Mucosa of stomach (tissue), 1 donor: ENCODE data around the gene MRPS34.

Experiments
- H3K27me3 ChIP-seq: one replicate; pipeline ENCODE4 v1.7.0; 2013; ENCODE audit warnings: mild to moderate bottlenecking, low read length; ENCODE audit not compliant: control insufficient read depth, insufficient read depth
- H3K36me3 ChIP-seq: one replicate; pipeline ENCODE4 v1.7.0; 2013; ENCODE audit warnings: low read length; ENCODE audit not compliant: control insufficient read depth, insufficient read depth
- H3K4me1 ChIP-seq: one replicate; pipeline ENCODE4 v1.7.0; 2013; ENCODE audit warnings: mild to moderate bottlenecking, low read length; ENCODE audit not compliant: control insufficient read depth, insufficient read depth
- H3K4me3 ChIP-seq: one replicate; pipeline ENCODE4 v1.7.0; 2013; ENCODE audit warnings: low read length
- H3K9ac ChIP-seq: one replicate; pipeline ENCODE4 v1.7.0; 2013; ENCODE audit warnings: mild to moderate bottlenecking, low read length, moderate library complexity
- H3K9me3 ChIP-seq: one replicate; pipeline ENCODE4 v1.7.0; 2013; ENCODE audit warnings: mild to moderate bottlenecking, low read length, moderate library complexity; ENCODE audit not compliant: control insufficient read depth
- donor health status: Pancreatic carcinoma.

The MRPS34 gene

GRCh38 chr16:1786242-1787055 lies 13.5 kb upstream of the MRPS34 start:
- Histone ChIP-seq H3K9ac (no peak overlapping the region), H3K4me3 (no peak overlapping the region), H3K9me3 (no peaks in the 10 kb centered on the region), H3K36me3 (no peaks in the 10 kb centered on the region), H3K4me1 (peaks cover 4% of the 10 kb centered on the region), H3K27me3 (no peaks in the 10 kb centered on the region)

GRCh38 chr16:1785846-1786170 lies 12.9 kb upstream of the MRPS34 start:
- H3K4me3 ChIP-seq: no peak overlapping the region
- no peaks in the 10 kb centered on the region for H3K27me3 ChIP-seq
- no peak overlapping the region for H3K9ac ChIP-seq
- H3K4me1 ChIP-seq: peaks cover 9% of the 10 kb centered on the region
- no peaks in the 10 kb centered on the region for H3K36me3 ChIP-seq
- no peaks in the 10 kb centered on the region for H3K9me3 ChIP-seq

GRCh38 chr16:1784977-1785845 lies 12.3 kb upstream of the MRPS34 start:
- Histone ChIP-seq H3K9ac (no peak overlapping the region), H3K36me3 (no peaks in the 10 kb centered on the region)

GRCh38 chr16:1782408-1783264 lies 9.7 kb upstream of the MRPS34 start, which contains the start of the genes NUBP2 and SPSB3:
Gene NUBP2, plus strand, starts transcription at chr16:1782960. Its CDS starts 61 bp downstream, at chr16:1783021.
Gene SPSB3, minus strand, starts transcription at chr16:1782571. Its CDS starts 1,088 bp downstream, at chr16:1781483.
- H3K9ac ChIP-seq: peak within 1 kb of the TSS; percentile 73
- peak within 1 kb of the TSS; percentile 51 for H3K4me3 ChIP-seq
- no peaks in the 10 kb centered on the region for H3K9me3 ChIP-seq
- no peaks in the 10 kb centered on the region for H3K27me3 ChIP-seq
- H3K36me3 ChIP-seq: no peaks in the 10 kb centered on the region
- H3K4me1 ChIP-seq: peaks cover 9% of the 10 kb centered on the region

More at GRCh38 chr16:1784977-1785845, 12.3 kb upstream of the MRPS34 start:
- H3K27me3 ChIP-seq: no peaks in the 10 kb centered on the region
- no peak overlapping the region for H3K4me3 ChIP-seq
- H3K9me3 ChIP-seq: no peaks in the 10 kb centered on the region
- H3K4me1 ChIP-seq: peaks cover 9% of the 10 kb centered on the region

GRCh38 chr16:1781758-1782407 lies 8.9 kb upstream of the MRPS34 start:
- no peaks in the 10 kb centered on the region for H3K27me3 ChIP-seq
- peak overlapping the region; percentile 62 for H3K9ac ChIP-seq
- H3K4me3 ChIP-seq: peak overlapping the region; percentile 41
- H3K9me3 ChIP-seq: no peaks in the 10 kb centered on the region
- peaks cover 9% of the 10 kb centered on the region for H3K4me1 ChIP-seq
- no peaks in the 10 kb centered on the region for H3K36me3 ChIP-seq

- Histone ChIP-seq H3K36me3 (no peaks in the 10 kb centered on the region), H3K4me3 (peak overlapping the region; percentile 41), H3K4me1 (peaks cover 9% of the 10 kb centered on the region), H3K9me3 (no peaks in the 10 kb centered on the region), H3K27me3 (no peaks in the 10 kb centered on the region), H3K9ac (peak overlapping the region; percentile 62)
These were observed 8.3 kb upstream of the MRPS34 start for GRCh38 chr16:1781254-1781653.

- no peaks in the 10 kb centered on the region for H3K9me3 ChIP-seq
- peaks cover 9% of the 10 kb centered on the region for H3K4me1 ChIP-seq
- no peak overlapping the region for H3K9ac ChIP-seq
- no peaks in the 10 kb centered on the region for H3K27me3 ChIP-seq
- H3K4me3 ChIP-seq: no peak overlapping the region
- H3K36me3 ChIP-seq: no peaks in the 10 kb centered on the region
These were observed 7.7 kb upstream of the MRPS34 start for GRCh38 chr16:1780677-1781072.

- Histone ChIP-seq H3K9me3 (no peaks in the 10 kb centered on the region), H3K4me1 (peaks cover 9% of the 10 kb centered on the region), H3K27me3 (no peaks in the 10 kb centered on the region), H3K36me3 (no peaks in the 10 kb centered on the region), H3K9ac (no peak overlapping the region), H3K4me3 (no peak overlapping the region)
These were observed 7.1 kb upstream of the MRPS34 start for GRCh38 chr16:1779741-1780676.

GRCh38 chr16:1779234-1779701 lies 6.3 kb upstream of the MRPS34 start:
- no peaks in the 10 kb centered on the region for H3K9me3 ChIP-seq
- no peaks in the 10 kb centered on the region for H3K36me3 ChIP-seq
- H3K4me1 ChIP-seq: peaks cover 14% of the 10 kb centered on the region
- H3K9ac ChIP-seq: no peak overlapping the region
- H3K4me3 ChIP-seq: no peak overlapping the region
- H3K27me3 ChIP-seq: no peaks in the 10 kb centered on the region

- no peaks in the 10 kb centered on the region for H3K36me3 ChIP-seq
- no peak overlapping the region for H3K9ac ChIP-seq
- no peaks in the 10 kb centered on the region for H3K9me3 ChIP-seq
These were observed 5.6 kb upstream of the MRPS34 start for GRCh38 chr16:1778200-1779179.

More at GRCh38 chr16:1778200-1779179, 5.6 kb upstream of the MRPS34 start:
- no peaks in the 10 kb centered on the region for H3K27me3 ChIP-seq
- peaks cover 20% of the 10 kb centered on the region for H3K4me1 ChIP-seq
- H3K4me3 ChIP-seq: no peak overlapping the region
